HL-60 (cell line): ENCODE results near the gene SLC31A2.

Source experiments
- DNase-seq, 2 experiments: peaks; one replicate each; pipeline ENCODE4 v3.0.0-alpha.2; 2010 to 2020; ENCODE audit warnings: low read depth in 1 of 2, low spot score in 1 of 2
- H3K27ac ChIP-seq: fragments of 250-450 bp; sonication (Bioruptor Pico); replicated peaks from 2 replicates; pipeline ENCODE4 v1.5.1; 2020; ENCODE audit warnings: mild to moderate bottlenecking, moderate library complexity
- H3K27me3 ChIP-seq: fragments of 250-450 bp; sonication (Bioruptor Pico); 2 replicates; pipeline ENCODE4 v1.5.1; 2021; ENCODE audit warnings: mild to moderate bottlenecking, moderate library complexity; ENCODE audit not compliant: insufficient read depth, poor library complexity, severe bottlenecking
- H3K4me3 ChIP-seq: replicated peaks from 2 replicates; pipeline ENCODE4 v1.5.1; 2011; ENCODE audit warnings: mild to moderate bottlenecking, control low read depth, low read length; ENCODE audit not compliant: insufficient read depth
- GABPA ChIP-seq: IDR thresholded peaks from 2 replicates; pipeline ENCODE4 v1.6.1; 2012; ENCODE audit warnings: low read depth
- POLR2AphosphoS5 ChIP-seq: IDR thresholded peaks from 2 replicates; pipeline ENCODE4 v1.6.1; 2012; ENCODE audit warnings: low read depth
- REST ChIP-seq: IDR thresholded peaks from 2 replicates; pipeline ENCODE4 v1.6.1; 2012; ENCODE audit warnings: low read depth; ENCODE audit not compliant: insufficient replicate concordance
- SPI1 ChIP-seq: IDR thresholded peaks from 2 replicates; pipeline ENCODE4 v1.6.1; 2012; ENCODE audit warnings: low read depth, mild to moderate bottlenecking, borderline replicate concordance
- TF ChIP-seq, protein P1 (sequence below): IDR thresholded peaks from one replicate; pipeline ENCODE4 v1.5.1; 2011; ENCODE audit warnings: low read length, control low read depth, inconsistent platforms; ENCODE audit not compliant: insufficient read depth

Gene SLC31A2

DNA sequence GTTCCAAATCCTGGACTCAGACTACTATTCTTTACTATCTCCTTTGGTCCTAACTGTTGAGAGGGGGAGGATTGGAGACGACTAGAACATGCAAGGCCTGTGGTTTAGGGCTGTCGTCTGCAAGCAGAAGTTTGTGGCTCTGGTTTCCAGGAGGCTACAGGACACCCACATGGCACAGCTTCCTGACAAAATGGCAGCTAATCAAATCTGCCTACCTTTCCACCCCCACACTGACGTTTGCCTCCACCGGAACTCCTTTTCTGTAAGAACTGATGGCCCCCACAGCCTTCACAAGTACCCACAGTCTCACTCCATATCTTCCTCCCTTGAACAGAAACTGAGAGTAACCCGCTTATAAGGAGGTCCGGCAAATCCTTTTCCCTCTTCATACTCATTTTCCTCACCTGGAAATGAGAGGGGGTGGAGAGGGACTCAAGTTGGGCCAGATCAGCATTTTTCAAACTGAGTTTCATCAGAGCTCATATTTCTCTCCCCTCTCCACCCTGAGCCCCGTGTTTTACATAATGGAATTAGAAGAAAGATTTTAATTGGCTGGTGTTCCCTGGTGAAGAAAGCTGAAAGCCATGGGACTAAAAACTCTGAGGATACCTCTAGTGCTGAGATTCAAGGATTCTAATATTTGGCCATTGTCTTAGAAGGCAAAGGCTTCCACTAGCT is 5.2 kb downstream of the SLC31A2 start:
- no peak for TF ChIP-seq SPI1
- TF ChIP-seq, protein P1, sequence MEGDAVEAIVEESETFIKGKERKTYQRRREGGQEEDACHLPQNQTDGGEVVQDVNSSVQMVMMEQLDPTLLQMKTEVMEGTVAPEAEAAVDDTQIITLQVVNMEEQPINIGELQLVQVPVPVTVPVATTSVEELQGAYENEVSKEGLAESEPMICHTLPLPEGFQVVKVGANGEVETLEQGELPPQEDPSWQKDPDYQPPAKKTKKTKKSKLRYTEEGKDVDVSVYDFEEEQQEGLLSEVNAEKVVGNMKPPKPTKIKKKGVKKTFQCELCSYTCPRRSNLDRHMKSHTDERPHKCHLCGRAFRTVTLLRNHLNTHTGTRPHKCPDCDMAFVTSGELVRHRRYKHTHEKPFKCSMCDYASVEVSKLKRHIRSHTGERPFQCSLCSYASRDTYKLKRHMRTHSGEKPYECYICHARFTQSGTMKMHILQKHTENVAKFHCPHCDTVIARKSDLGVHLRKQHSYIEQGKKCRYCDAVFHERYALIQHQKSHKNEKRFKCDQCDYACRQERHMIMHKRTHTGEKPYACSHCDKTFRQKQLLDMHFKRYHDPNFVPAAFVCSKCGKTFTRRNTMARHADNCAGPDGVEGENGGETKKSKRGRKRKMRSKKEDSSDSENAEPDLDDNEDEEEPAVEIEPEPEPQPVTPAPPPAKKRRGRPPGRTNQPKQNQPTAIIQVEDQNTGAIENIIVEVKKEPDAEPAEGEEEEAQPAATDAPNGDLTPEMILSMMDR = no peak
- peak; percentile 72 for TF ChIP-seq POLR2AphosphoS5
- TF ChIP-seq REST = no peak
- no peak for TF ChIP-seq GABPA
- DNase-seq = peak; percentile 55 to 94
- Histone ChIP-seq H3K27ac (peak overlapping the region; percentile 81), H3K4me3 (no peak overlapping the region), H3K27me3 (no peaks in the 10 kb centered on the region)

DNA sequence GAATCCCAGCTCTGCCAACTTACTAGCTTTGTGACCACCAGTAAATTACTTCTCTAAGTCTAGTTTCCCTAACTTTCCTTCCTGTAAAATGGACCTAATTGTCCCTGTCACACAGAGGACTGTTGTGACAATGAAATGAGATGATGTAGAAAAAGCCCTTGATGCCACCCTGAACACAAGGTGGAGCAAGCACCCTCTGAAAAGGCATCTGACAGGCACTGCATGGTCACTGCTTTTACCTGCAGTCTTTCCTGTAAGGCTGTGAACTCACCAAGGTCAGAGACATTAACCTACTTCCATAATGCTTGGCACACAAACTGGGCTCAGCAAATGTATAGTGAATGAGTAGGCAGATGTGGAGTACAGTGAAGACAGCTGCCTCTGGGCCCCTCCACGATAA is 6.1 kb downstream of the SLC31A2 start:
- no peak overlapping the region for H3K4me3 ChIP-seq
- peak overlapping the region; percentile 81 for H3K27ac ChIP-seq
- TF ChIP-seq SPI1 (no peak), POLR2AphosphoS5 (no peak), GABPA (no peak), REST (no peak)
- TF ChIP-seq, protein P1 = no peak
- DNase-seq = peak in 1 of 2 experiments; percentile 30
- no peaks in the 10 kb centered on the region for H3K27me3 ChIP-seq

DNA sequence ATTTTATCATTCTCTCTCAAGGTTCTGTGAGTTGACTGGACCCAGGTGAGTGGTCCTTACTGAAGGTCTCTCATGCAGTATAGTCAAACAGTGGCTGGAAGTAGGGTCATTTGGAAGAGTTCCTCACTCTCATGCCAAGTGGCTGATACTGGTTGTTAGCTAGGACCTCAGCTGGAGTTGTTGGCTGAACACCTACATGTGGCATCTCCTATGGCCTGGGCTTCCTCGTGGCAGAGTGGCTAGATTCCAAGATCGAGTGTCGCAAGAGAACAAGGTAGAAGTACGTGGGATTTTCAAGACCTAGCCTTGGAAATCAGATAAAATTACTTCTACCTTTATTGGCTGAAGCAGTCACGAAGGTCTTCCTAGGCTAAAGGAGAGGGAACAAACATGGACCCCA is 7.6 kb downstream of the SLC31A2 start:
- Histone ChIP-seq H3K4me3 (no peak overlapping the region), H3K27me3 (no peaks in the 10 kb centered on the region), H3K27ac (no peak overlapping the region)
- DNase-seq = no peak
- TF ChIP-seq SPI1 (no peak), GABPA (no peak), POLR2AphosphoS5 (no peak), REST (no peak)
- TF ChIP-seq, protein P1 = no peak
